ENCODE data around the gene ZFP1.

Gene ZFP1

DNA sequence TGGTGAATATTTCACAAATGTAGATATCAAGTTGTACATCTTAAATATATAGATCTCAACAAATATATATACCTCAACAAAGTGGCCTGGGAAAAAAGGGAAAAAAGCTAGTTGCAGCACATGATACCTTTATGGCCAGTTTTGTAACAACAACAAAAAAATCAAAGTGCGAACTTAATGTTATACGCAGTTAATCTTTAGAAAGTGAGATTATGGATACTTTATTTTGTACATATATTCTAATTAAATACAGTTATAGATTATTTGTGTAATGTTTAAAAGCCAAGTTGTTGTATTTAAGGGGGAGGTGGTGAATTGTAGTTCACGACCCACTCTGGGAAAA lies 385 bp upstream of the ZFP1 start:
- H3K9me3 Mint-ChIP-seq, result peaks cover 22% of the 10 kb centered on the region
- H3K4me3 Mint-ChIP-seq, result peak overlapping the region; percentile 80
- no peaks in the 10 kb centered on the region for H3K27me3 Mint-ChIP-seq
- H3K4me1 Mint-ChIP-seq, result peaks cover 13% of the 10 kb centered on the region
- no peak for DNase-seq
- H3K36me3 Mint-ChIP-seq, result peaks cover 24% of the 10 kb centered on the region
- H3K27ac Mint-ChIP-seq, result peak overlapping the region; percentile 88
- CTCF ChIA-PET, result interaction anchor here (1.0 to 1.5 kb wide), 2 partner anchors 10 to 286 kb away, joined by 3 read pairs; no protein-coding TSS in a partner anchor

GRCh38 chr16:75151798-75152197 lies 3.5 kb downstream of the ZFP1 start:
- CTCF ChIA-PET, result no interaction called here
- Mint-ChIP-seq H3K4me3 (no peak overlapping the region), H3K9me3 (peaks cover 26% of the 10 kb centered on the region), H3K27me3 (no peaks in the 10 kb centered on the region), H3K27ac (no peak overlapping the region), H3K4me1 (peaks cover 13% of the 10 kb centered on the region), H3K36me3 (peaks cover 45% of the 10 kb centered on the region)
- no peak for DNase-seq

GRCh38 chr16:75152635-75153034 lies 4.3 kb downstream of the ZFP1 start:
- H3K4me3 Mint-ChIP-seq, result no peak overlapping the region
- no peak for DNase-seq
- peaks cover 52% of the 10 kb centered on the region for H3K36me3 Mint-ChIP-seq
- CTCF ChIA-PET, result no interaction called here
- no peak overlapping the region for H3K27ac Mint-ChIP-seq
- peaks cover 26% of the 10 kb centered on the region for H3K9me3 Mint-ChIP-seq
- no peaks in the 10 kb centered on the region for H3K27me3 Mint-ChIP-seq
- peaks cover 13% of the 10 kb centered on the region for H3K4me1 Mint-ChIP-seq

- CTCF ChIA-PET, result no interaction called here
- H3K4me1 Mint-ChIP-seq, result no peaks in the 10 kb centered on the region
- DNase-seq, result no peak
- no peaks in the 10 kb centered on the region for H3K27me3 Mint-ChIP-seq
- H3K4me3 Mint-ChIP-seq, result no peak overlapping the region
- H3K27ac Mint-ChIP-seq, result no peak overlapping the region
- peaks cover 70% of the 10 kb centered on the region for H3K36me3 Mint-ChIP-seq
- H3K9me3 Mint-ChIP-seq, result peaks cover 20% of the 10 kb centered on the region
Measured at GRCh38 chr16:75160386-75160785, 12.1 kb downstream of the ZFP1 start.

DNA sequence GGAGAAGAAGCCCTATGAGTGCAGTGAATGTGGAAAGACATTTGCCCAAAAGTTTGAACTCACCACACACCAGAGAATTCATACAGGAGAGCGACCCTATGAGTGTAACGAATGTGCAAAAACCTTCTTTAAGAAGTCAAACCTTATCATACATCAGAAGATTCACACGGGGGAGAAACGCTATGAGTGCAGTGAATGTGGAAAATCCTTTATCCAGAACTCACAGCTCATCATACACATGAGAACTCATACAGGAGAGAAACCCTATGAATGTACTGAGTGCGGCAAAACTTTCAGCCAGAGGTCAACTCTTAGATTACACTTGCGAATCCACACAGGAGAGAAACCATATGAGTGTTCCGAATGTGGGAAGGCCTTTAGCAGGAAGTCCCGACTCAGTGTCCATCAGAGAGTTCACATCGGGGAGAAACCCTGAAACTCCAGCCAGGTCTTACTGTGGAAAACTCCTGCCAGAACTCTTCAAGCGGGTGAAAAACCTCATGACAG lies 21.6 kb downstream of the ZFP1 start:
- H3K36me3 Mint-ChIP-seq, result peaks cover 69% of the 10 kb centered on the region
- no peak for DNase-seq
- no peak overlapping the region for H3K27ac Mint-ChIP-seq
- no peaks in the 10 kb centered on the region for H3K27me3 Mint-ChIP-seq
- CTCF ChIA-PET, result no interaction called here
- no peak overlapping the region for H3K4me3 Mint-ChIP-seq
- peaks cover 76% of the 10 kb centered on the region for H3K9me3 Mint-ChIP-seq
- H3K4me1 Mint-ChIP-seq, result no peaks in the 10 kb centered on the region

- peaks cover 5% of the 10 kb centered on the region for H3K27me3 Mint-ChIP-seq
- H3K9me3 Mint-ChIP-seq, result peaks cover 76% of the 10 kb centered on the region
- peaks cover 46% of the 10 kb centered on the region for H3K36me3 Mint-ChIP-seq
- no peak overlapping the region for H3K27ac Mint-ChIP-seq
- no peaks in the 10 kb centered on the region for H3K4me1 Mint-ChIP-seq
- CTCF ChIA-PET, result no interaction called here
- DNase-seq, result no peak
- H3K4me3 Mint-ChIP-seq, result no peak overlapping the region
Measured at GRCh38 chr16:75172578-75172977, 24.3 kb downstream of the ZFP1 start.

DNA sequence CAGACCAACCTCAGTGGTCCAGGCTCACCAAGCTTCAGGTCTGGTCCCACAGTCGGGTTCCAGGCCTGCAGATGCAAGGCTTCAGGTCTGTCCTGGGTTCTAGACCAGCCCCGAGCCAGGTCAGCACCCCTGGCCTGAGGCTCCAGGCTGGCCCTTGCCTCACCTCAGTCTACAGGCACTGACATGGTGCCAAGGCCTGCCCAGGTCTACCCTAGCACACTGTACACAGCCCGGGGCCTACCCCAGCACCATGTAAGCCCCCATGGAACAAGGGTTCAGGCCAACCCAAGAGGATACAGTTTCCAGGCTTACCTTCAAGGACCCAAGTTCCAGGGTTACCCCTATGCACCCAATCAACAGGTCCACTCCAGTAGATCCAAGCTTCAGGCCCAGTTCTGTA lies 26.8 kb downstream of the ZFP1 start:
- H3K27ac Mint-ChIP-seq, result no peak overlapping the region
- peaks cover 62% of the 10 kb centered on the region for H3K9me3 Mint-ChIP-seq
- CTCF ChIA-PET, result interaction anchor here (0.6 kb wide), 1 partner anchor 17 kb away, joined by 4 read pairs; no protein-coding TSS in a partner anchor
- no peak overlapping the region for H3K4me3 Mint-ChIP-seq
- DNase-seq, result no peak
- peaks cover 23% of the 10 kb centered on the region for H3K36me3 Mint-ChIP-seq
- no peaks in the 10 kb centered on the region for H3K4me1 Mint-ChIP-seq
- H3K27me3 Mint-ChIP-seq, result peaks cover 5% of the 10 kb centered on the region

- Mint-ChIP-seq H3K27me3 (peaks cover 5% of the 10 kb centered on the region), H3K4me1 (no peaks in the 10 kb centered on the region), H3K9me3 (peaks cover 48% of the 10 kb centered on the region), H3K36me3 (peaks cover 10% of the 10 kb centered on the region), H3K27ac (no peak overlapping the region), H3K4me3 (no peak overlapping the region)
- CTCF ChIA-PET, result no interaction called here
- no peak for DNase-seq
Measured at GRCh38 chr16:75176926-75177325, 28.6 kb downstream of the ZFP1 start.

- Mint-ChIP-seq H3K36me3 (peaks cover 5% of the 10 kb centered on the region), H3K9me3 (peaks cover 30% of the 10 kb centered on the region), H3K27me3 (peaks cover 5% of the 10 kb centered on the region), H3K4me1 (no peaks in the 10 kb centered on the region), H3K4me3 (no peak overlapping the region), H3K27ac (no peak overlapping the region)
- CTCF ChIA-PET, result no interaction called here
- DNase-seq, result no peak
Measured at GRCh38 chr16:75179208-75179607, 30.9 kb downstream of the ZFP1 start.

GRCh38 chr16:75181630-75182029 lies 33.3 kb downstream of the ZFP1 start:
- CTCF ChIA-PET, result no interaction called here
- DNase-seq, result no peak
- H3K27me3 Mint-ChIP-seq, result peaks cover 2% of the 10 kb centered on the region
- no peak overlapping the region for H3K4me3 Mint-ChIP-seq
- H3K36me3 Mint-ChIP-seq, result peaks cover 5% of the 10 kb centered on the region
- no peak overlapping the region for H3K27ac Mint-ChIP-seq
- peaks cover 14% of the 10 kb centered on the region for H3K9me3 Mint-ChIP-seq
- H3K4me1 Mint-ChIP-seq, result no peaks in the 10 kb centered on the region

DNA sequence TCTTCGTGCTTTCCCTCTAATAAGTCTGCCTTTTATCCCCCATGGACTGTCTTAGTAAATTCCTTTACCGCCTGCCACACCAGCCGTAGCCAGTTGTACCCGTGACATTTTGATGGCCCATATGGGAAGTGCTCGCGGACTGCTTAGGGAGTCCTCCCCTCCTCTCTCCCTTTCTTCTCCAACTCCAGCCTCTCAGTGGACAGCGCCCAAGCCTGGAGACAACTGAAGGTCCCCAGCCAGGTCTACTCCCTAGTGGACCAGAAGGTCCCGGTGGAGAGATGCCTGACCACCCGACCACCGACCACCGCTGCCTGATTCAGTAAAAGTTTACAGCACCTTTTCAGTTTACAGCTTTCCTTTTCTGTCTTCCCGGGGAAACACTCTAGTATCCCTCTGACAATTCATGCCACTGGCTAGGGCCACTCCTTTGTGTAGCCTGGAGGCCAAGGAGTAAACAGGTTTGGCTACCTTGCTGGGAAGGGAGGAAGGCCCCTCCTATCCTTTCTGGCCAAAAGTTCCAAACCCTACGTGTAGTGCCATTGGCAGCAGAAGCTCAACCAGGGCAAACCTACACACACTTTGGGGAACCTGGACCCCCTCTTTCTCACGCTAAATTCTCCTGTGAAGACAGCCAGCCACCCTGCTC lies 40.6 kb downstream of the ZFP1 start:
- no peak for DNase-seq
- Mint-ChIP-seq H3K9me3 (no peaks in the 10 kb centered on the region), H3K4me1 (no peaks in the 10 kb centered on the region), H3K27ac (no peak overlapping the region), H3K36me3 (no peaks in the 10 kb centered on the region), H3K27me3 (peaks cover 24% of the 10 kb centered on the region), H3K4me3 (no peak overlapping the region)
- CTCF ChIA-PET, result interaction anchor here (0.8 kb wide), 1 partner anchor 13 kb away, joined by 3 read pairs; no protein-coding TSS in a partner anchor

DNA sequence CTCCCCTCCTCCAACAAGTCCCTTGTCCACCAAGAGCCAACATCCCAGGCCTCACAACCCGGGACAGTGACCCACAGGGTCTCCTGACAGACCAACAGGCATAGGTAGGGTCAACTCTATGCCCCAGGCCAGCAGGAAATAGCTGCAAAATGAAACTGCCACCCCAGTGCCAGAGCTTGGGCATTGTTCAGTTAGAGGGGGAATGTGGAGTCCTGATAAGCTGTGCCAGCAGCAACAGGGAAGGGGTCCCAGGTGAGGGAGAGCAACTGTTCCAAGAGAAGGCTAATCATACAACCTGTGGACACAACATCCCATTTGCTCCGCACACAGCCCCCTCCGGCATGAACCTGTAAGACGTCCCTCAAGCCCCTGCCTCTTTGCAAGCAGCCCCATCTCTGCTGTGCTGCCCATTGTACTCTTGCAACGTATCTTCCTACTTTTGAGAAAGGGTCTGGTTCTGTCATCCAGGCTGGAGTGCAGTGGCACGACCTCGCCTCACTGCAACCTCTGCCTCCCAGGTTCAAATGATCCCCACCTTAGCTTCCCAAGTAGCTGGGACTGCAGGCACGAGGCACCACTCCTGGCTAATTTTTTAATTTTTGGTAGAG lies 41.4 kb downstream of the ZFP1 start:
- DNase-seq, result no peak
- CTCF ChIA-PET, result interaction anchor here (0.8 kb wide), 2 partner anchors 9 to 12 kb away, joined by 3 to 4 read pairs; no protein-coding TSS in a partner anchor
- Mint-ChIP-seq H3K9me3 (no peaks in the 10 kb centered on the region), H3K4me1 (no peaks in the 10 kb centered on the region), H3K36me3 (no peaks in the 10 kb centered on the region), H3K27me3 (peaks cover 27% of the 10 kb centered on the region), H3K27ac (no peak overlapping the region), H3K4me3 (no peak overlapping the region)

GRCh38 chr16:75192606-75193264 lies 44.4 kb downstream of the ZFP1 start:
- Mint-ChIP-seq H3K27ac (no peak overlapping the region), H3K27me3 (peaks cover 50% of the 10 kb centered on the region), H3K36me3 (no peaks in the 10 kb centered on the region), H3K4me1 (no peaks in the 10 kb centered on the region), H3K4me3 (no peak overlapping the region), H3K9me3 (no peaks in the 10 kb centered on the region)
- CTCF ChIA-PET, result interaction anchor here (0.6 kb wide), 1 partner anchor 17 kb away, joined by 4 read pairs; no protein-coding TSS in a partner anchor
- DNase-seq, result no peak

DNA sequence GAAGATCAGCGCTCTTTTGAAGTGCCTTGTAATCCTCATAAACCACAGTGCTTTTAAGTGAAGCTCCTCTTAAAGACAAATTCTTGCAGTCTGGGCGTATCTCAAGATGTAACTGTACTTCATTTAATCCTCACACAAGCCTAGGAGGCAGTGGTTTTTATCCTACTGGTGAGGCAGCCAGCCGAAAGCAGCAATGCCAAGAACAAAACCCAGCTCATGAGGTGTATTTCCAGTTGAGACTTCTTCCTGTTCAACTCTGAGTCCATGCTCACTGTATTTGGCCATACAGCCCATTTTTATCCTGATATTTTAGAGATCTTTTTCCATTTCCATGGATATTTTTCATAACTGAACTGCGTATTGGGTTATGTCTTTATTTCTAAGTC lies 44.9 kb downstream of the ZFP1 start:
- Mint-ChIP-seq H3K9me3 (no peaks in the 10 kb centered on the region), H3K27ac (no peak overlapping the region), H3K27me3 (peaks cover 55% of the 10 kb centered on the region), H3K4me1 (no peaks in the 10 kb centered on the region), H3K4me3 (no peak overlapping the region), H3K36me3 (no peaks in the 10 kb centered on the region)
- CTCF ChIA-PET, result no interaction called here
- no peak for DNase-seq

All from activated naive CD4-positive, alpha-beta T cell treated with anti-CD3 and anti-CD28 coated beads, Interleukin-2, amount 10 ng/mL, durations not matched to agents 7 days and 5 days (primary cell).